Measurements from ENCODE around the gene CXCL10.

Gene CXCL10

DNA sequence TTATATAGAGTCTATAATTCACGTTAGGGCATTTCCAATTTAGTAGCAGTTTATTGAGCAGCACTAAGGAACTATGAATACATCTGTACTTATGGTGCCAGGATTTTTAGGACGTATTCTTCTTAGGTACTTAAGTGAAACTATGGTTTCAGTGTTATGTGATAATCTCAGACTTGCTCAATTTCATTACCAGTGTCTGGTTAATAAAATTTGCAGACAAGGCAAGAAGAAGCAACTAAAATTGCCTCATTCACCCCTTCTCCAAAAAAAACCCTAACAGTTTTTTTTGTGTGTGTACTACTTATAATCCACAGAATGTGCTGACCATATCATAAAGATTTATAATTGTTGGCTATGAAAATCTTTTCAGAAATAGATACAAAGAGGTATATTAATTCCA lies 6.0 kb upstream of the CXCL10 start:
- no peaks in the 10 kb centered on the region for H3K9me3 ChIP-seq
- no peak overlapping the region for H3K4me2 ChIP-seq
- no peaks in the 10 kb centered on the region for H4K20me1 ChIP-seq
- H3K4me1 ChIP-seq = peaks cover 8% of the 10 kb centered on the region
- no peak overlapping the region for H3K9ac ChIP-seq
- H3K4me3 ChIP-seq = no peak overlapping the region
- no peaks in the 10 kb centered on the region for H3K27me3 ChIP-seq
- no peak overlapping the region for H3K27ac ChIP-seq
- no peak for TF ChIP-seq Cebpa-rat (IDR thresholded peaks at IDR 0.05)
- no peaks in the 10 kb centered on the region for H3K36me3 ChIP-seq

DNA sequence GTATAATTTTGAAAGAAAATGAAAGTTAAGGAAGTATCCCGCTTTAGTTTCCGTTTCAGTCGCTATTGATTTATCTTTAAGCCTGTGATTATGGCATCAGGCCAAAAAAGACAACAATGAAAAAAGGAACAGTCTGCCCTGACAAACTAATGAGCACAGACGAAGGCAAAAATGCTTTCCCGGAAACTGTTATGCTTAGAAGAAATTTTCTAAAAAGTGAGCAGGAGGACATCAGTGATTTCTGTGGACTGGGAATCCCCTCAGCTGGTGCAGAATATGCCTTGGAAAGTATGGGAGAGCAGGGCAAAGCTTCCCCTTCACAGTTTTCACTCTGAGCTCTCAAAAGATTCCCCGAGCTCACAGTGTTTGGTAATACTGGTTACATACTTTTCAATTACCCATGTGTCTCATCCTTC lies 5.1 kb upstream of the CXCL10 start:
- peaks cover 8% of the 10 kb centered on the region for H3K4me1 ChIP-seq
- H4K20me1 ChIP-seq = no peaks in the 10 kb centered on the region
- H3K9ac ChIP-seq = no peak overlapping the region
- TF ChIP-seq Cebpa-rat (IDR thresholded peaks at IDR 0.05) = no peak
- H3K36me3 ChIP-seq = no peaks in the 10 kb centered on the region
- H3K27me3 ChIP-seq = no peaks in the 10 kb centered on the region
- peak overlapping the region; percentile 52 for H3K4me2 ChIP-seq
- H3K4me3 ChIP-seq = no peak overlapping the region
- no peak overlapping the region for H3K27ac ChIP-seq
- H3K9me3 ChIP-seq = no peaks in the 10 kb centered on the region

DNA sequence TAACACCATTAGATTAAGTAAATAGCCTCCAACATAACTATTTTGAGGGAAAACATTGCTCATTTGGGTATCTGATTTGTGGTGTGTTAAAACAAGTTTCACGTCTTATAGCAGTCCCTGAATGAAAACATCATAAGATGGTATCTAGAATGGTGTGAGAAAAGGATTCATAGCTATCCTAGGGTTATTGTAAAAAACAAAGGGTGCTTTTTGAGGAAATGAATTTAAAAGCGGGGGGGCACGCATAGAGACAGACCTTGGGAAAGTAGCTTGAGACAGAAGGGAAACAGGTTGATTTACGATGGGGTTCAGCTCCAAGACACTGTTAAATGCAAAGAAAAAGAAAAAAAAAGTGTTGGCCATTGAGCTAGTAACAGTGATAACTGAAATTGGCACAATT lies 768 bp upstream of the CXCL10 start:
- H3K27ac ChIP-seq = no peak overlapping the region
- H3K9me3 ChIP-seq = no peaks in the 10 kb centered on the region
- H3K4me3 ChIP-seq = no peak overlapping the region
- H3K4me1 ChIP-seq = peaks cover 8% of the 10 kb centered on the region
- no peaks in the 10 kb centered on the region for H4K20me1 ChIP-seq
- no peak overlapping the region for H3K4me2 ChIP-seq
- TF ChIP-seq Cebpa-rat (IDR thresholded peaks at IDR 0.05) = no peak
- H3K9ac ChIP-seq = no peak overlapping the region
- no peaks in the 10 kb centered on the region for H3K36me3 ChIP-seq
- no peaks in the 10 kb centered on the region for H3K27me3 ChIP-seq

DNA sequence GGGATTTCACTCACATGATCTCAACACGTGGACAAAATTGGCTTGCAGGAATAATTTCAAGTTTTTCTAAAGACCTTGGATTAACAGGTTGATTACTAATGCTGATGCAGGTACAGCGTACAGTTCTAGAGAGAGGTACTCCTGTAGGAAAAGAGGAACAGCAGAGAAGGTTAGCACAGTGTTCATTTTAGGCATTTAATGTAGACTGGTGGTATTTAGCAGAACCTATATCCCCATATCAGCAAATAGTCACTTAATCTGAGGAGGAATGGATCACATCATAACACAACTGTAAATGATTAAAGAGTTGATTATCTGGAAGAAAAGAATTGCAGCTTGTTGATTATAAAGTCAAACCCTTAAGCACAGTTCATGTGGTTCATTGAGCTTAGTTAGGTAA lies 620 bp downstream of the CXCL10 start:
- Histone ChIP-seq H3K4me1 (no peaks in the 10 kb centered on the region), H3K27ac (no peak overlapping the region), H3K36me3 (no peaks in the 10 kb centered on the region), H3K9ac (no peak overlapping the region), H3K4me2 (no peak overlapping the region), H3K9me3 (no peaks in the 10 kb centered on the region), H3K4me3 (no peak overlapping the region), H3K27me3 (no peaks in the 10 kb centered on the region), H4K20me1 (no peaks in the 10 kb centered on the region)
- no peak for TF ChIP-seq Cebpa-rat (IDR thresholded peaks at IDR 0.05)

DNA sequence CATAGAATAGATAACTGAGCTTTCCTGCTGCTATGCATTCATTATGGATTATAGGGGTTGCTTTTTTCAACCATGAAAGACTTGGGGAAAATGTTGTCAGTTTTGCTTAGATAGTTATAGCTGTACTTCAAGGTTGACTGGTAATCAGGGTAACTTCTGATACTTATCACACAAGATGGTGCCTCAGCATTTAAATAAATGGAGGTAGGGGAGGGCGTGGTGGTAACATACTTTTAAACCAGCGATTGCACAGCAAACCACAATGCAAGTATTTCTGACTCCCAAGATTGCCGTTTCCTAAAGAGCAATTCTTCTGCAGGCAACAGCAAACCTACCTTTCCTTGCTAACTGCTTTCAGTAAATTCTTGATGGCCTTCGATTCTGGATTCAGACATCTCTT lies 1.3 kb downstream of the CXCL10 start:
- TF ChIP-seq Cebpa-rat (IDR thresholded peaks at IDR 0.05) = no peak
- no peaks in the 10 kb centered on the region for H3K9me3 ChIP-seq
- H3K9ac ChIP-seq = no peak overlapping the region
- no peaks in the 10 kb centered on the region for H3K27me3 ChIP-seq
- H3K4me3 ChIP-seq = no peak overlapping the region
- no peaks in the 10 kb centered on the region for H4K20me1 ChIP-seq
- H3K4me1 ChIP-seq = no peaks in the 10 kb centered on the region
- H3K27ac ChIP-seq = no peak overlapping the region
- no peak overlapping the region for H3K4me2 ChIP-seq
- no peaks in the 10 kb centered on the region for H3K36me3 ChIP-seq

DNA sequence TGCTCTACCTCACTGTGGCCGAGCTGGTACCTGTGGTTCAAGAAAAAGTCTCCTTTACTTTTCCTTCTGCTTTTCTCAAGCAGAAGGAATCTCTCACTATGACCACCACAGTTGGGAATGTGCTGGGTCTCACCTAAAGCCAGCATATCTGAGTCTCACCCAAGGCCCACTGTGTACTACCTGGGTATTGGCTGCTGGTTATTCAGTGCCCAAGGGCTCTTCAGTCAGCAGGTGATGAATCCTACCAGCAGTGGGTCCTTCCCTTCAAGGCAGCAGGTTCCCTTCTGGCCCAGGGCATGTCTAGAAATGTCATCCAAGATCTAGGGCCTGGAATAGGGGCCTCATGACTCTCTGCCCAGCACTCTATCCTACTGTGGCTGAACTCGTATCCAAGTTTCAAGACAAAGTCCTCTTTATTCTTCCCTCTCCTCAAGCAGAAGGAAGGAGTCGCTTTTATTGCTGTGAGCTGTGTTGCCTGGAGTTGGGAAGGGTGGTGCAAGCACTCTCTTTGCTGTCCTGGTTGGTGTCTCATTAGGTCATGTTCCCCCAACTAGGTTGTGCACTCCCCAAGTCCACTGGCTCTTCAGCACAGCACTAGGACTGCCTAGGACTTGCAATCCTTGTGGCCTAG lies 6.1 kb downstream of the CXCL10 start:
- Histone ChIP-seq H3K27ac (no peak overlapping the region), H3K9me3 (no peaks in the 10 kb centered on the region), H3K4me2 (no peak overlapping the region), H4K20me1 (no peaks in the 10 kb centered on the region), H3K27me3 (no peaks in the 10 kb centered on the region), H3K4me1 (0 out of 2 replicates have a peak, but pooled peaks cover 8% of the 10 kb centered on the region), H3K4me3 (no peak overlapping the region), H3K9ac (no peak overlapping the region), H3K36me3 (no peaks in the 10 kb centered on the region)
- no peak for TF ChIP-seq Cebpa-rat (IDR thresholded peaks at IDR 0.05)

DNA sequence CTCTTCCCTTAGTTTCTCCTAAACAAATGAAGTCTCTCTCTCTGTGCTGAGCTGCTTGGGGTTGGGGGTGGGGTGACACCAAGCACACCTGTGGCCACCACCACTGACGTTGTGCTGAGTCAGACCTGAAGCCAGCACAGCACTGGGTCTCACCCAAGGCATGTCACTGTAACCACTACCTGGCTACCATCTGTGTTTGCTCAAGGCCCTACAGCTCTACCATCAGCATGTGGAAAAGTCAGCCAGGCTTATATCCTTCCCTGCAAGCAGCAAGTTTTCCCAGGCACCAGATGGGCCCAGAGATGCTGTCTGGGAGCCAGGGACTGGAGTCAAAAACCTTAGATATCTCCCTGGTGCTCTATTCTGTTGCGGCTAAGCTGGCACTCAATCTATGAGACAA lies 6.9 kb downstream of the CXCL10 start:
- no peaks in the 10 kb centered on the region for H4K20me1 ChIP-seq
- H3K9ac ChIP-seq = no peak overlapping the region
- no peak for TF ChIP-seq Cebpa-rat (IDR thresholded peaks at IDR 0.05)
- H3K4me3 ChIP-seq = no peak overlapping the region
- no peak overlapping the region for H3K27ac ChIP-seq
- H3K4me1 ChIP-seq = 0 out of 2 replicates have a peak, but pooled peaks cover 8% of the 10 kb centered on the region
- H3K36me3 ChIP-seq = no peaks in the 10 kb centered on the region
- H3K4me2 ChIP-seq = no peak overlapping the region
- no peaks in the 10 kb centered on the region for H3K27me3 ChIP-seq
- H3K9me3 ChIP-seq = no peaks in the 10 kb centered on the region

DNA sequence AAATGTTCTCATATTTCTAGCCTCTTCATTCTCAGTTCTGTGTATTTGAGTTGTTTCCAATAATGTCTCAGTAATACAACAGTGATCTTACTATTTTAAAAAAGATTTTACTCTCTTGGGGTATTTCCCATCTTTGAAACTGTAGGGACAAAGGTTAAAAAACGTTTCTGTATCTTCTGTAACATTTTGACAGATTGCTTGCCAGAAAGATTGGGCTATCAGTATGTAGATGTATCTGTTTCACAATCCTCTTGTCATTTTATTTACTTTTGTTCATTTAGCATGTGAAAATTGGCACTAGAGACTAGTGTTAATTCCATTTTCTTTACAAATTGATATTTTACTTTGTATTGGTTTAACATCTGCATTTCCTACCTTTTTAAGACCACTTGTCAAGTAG lies 9.8 kb downstream of the CXCL10 start:
- 0 out of 2 replicates have a peak, but pooled peaks cover 8% of the 10 kb centered on the region for H3K4me1 ChIP-seq
- H4K20me1 ChIP-seq = no peaks in the 10 kb centered on the region

DNA sequence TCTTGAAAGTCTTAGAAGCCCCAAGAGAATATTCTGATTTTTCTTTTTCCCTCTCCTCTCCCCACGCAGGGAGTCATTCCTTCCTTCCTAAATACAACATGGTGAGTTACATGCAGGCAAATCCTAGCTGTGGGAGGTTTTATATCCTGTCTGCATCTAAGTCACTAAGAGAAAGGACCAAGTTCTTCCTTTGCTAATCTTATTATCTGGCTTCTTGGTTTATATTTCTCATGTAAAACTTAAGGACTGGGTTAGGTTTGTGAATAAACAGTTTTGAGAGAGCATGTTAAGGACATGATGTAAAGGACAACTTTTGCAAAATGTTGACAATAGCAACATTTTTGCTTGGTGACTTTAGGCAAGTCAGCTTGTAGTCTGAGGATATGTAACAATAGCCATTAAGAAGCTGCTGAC lies 10.9 kb downstream of the CXCL10 start:
- TF ChIP-seq Cebpa-rat (IDR thresholded peaks at IDR 0.05) = no peak
- Histone ChIP-seq H3K27ac (no peak overlapping the region), H3K9me3 (no peaks in the 10 kb centered on the region), H3K9ac (no peak overlapping the region), H3K4me1 (0 out of 2 replicates have a peak, but pooled peaks cover 8% of the 10 kb centered on the region), H3K4me2 (no peak overlapping the region), H3K36me3 (no peaks in the 10 kb centered on the region), H3K4me3 (no peak overlapping the region), H4K20me1 (no peaks in the 10 kb centered on the region), H3K27me3 (no peaks in the 10 kb centered on the region)

More for the DNA sequence above, 9.8 kb downstream of the CXCL10 start:
- Histone ChIP-seq H3K36me3 (no peaks in the 10 kb centered on the region), H3K4me2 (no peak overlapping the region), H3K27me3 (no peaks in the 10 kb centered on the region), H3K9ac (no peak overlapping the region), H3K4me3 (no peak overlapping the region), H3K9me3 (no peaks in the 10 kb centered on the region), H3K27ac (no peak overlapping the region)
- TF ChIP-seq Cebpa-rat (IDR thresholded peaks at IDR 0.05) = no peak

DNA sequence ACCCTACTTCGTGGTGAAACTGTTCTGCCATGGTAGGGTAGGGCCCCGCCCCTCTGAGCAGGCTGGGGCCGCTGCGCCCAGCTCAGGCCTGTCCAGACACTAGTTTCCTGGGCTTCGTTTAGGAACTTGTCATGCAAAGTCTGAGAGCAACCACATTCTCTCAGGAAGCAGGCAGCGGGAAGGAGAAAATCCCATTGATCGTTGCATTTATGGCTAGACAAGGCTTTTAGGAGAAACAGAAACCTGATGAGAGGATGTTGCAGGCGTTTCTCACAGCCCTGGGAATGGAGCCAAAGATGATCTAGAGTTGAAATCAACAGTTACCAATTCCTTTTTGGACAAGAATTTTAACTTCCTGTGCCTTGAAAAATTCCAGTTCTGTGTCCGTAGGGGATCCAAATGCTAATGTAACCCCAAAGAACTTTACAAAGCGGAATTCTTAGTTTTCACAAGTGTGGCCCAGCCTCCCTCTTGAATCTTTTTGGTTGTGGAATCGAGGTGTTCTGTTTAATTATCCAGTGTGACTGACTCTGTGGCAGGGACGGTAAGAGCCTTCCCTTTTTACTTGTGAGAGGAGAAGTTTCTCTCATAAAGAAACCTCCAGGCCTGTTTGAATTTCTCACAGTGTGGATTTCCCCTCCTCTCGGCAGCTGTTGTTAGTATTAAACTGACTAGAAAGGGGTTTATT lies 11.5 kb downstream of the CXCL10 start:
- Histone ChIP-seq H3K4me2 (no peak overlapping the region), H4K20me1 (no peaks in the 10 kb centered on the region), H3K36me3 (no peaks in the 10 kb centered on the region), H3K9me3 (no peaks in the 10 kb centered on the region), H3K4me1 (0 out of 2 replicates have a peak, but pooled peaks cover 8% of the 10 kb centered on the region), H3K27ac (no peak overlapping the region), H3K27me3 (no peaks in the 10 kb centered on the region), H3K4me3 (no peak overlapping the region), H3K9ac (no peak overlapping the region)
- no peak for TF ChIP-seq Cebpa-rat (IDR thresholded peaks at IDR 0.05)

Data from BLaER1 (cell line).